Measurements from ENCODE around the gene ZFPL1. TPM values are rescaled to one million over a fixed set of nuclear protein-coding genes. Genes with fewer than 3 reads are reported as not detected.
A peak's percentile ranks its signal among the peaks of the same experiment; 100 is the strongest.

ZFPL1 gene
- polyA plus RNA-seq (2013, experiment 1 of 2): 56.8 TPM
- polyA plus RNA-seq (2013, experiment 2 of 2): 45.2 TPM

DNA sequence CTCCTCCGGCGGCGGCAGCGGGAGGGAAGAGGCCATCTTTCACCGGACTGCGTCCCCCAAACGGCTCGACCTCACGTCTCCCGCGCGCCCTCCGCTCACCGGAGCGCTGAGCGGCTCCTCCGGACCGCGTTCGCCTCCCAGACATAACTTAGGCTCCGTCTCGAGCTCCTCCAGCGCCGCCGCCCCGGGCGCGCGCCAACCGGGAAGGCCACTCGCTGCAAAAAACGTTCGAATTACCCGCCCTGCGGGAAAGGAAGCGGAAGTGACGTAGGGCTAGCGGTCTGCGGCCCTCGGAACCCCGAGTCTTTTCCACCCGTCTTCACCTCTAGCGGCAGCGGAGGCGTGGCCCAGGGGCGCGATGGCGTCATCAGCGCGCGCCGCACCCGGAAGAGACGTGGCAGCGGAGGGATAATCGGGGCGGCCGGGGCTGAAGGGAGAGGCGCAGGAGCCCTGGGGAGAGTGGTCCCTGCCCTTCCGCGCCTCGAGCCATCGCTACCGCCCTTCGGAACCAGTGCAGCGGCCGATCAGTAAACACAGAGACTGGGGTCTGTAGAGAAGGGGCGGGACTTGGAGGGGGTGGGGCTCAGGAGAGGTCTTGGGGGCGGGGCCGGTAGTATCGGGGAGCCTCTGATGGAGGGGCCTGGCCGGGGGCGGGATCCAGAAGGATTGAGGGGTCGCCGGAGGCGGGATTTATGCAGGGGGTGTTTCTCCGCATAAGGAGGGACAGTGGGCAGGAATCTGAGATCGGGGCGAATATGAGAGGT lies at the start of gene ZFPL1, which contains the start of gene CDCA5:
TSS of gene ZFPL1 (plus strand) at position 389 of the 764 bp plus-strand sequence. CDS start 477 bp downstream, outside the sequence.
TSS of gene CDCA5 (minus strand) at position 207 of the 764 bp plus-strand sequence. CDS start at position 145, 62 bp downstream.
- H3K27ac ChIP-seq (ENCODE audit: low read depth, low read length, severe bottlenecking): peak within 1 kb of the TSS; percentile 98
- H3K4me1 ChIP-seq (ENCODE audit: control insufficient read depth, insufficient read depth, low read length, poor library complexity, severe bottlenecking): peaks cover 17% of the 10 kb centered on the region
- WGBS, 2 experiments (ENCODE audit: insufficient coverage in 2 of 2): 1% methylated on average over 50 to 59 of the region's 79 CpGs
- H3K4me3 ChIP-seq (ENCODE audit: extremely low read depth, insufficient read depth, low read length, poor library complexity, severe bottlenecking): peak within 1 kb of the TSS; percentile 85
- no peaks in the 10 kb centered on the region for H3K9me3 ChIP-seq (ENCODE audit: control insufficient read depth, low read length)
- H3K36me3 ChIP-seq (ENCODE audit: control insufficient read depth, insufficient read depth, low read length): peaks cover 74% of the 10 kb centered on the region

DNA sequence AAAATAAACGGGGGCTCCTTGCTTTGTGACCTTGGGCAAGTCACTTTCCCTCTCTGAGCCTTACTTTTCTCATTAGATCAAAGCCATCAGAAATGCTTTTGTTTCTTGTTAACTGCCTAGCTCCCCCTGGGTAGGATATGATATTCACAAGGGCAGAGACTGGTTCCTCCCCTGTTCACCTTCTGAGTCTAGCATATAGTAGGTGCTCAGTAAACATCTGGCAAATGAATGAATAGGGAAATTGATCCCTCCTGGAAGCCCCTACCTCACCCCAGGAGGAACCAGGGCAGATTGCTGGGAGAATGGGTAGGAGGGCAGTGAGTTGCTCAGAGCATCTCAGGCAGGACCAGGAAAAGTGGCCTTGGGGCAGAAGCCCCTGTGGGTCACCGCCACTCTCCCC lies 49.6 kb upstream of the ZFPL1 start:
- no peaks in the 10 kb centered on the region for H3K9me3 ChIP-seq (ENCODE audit: control insufficient read depth, low read length)
- 100% methylated on average over 1 to 2 of the region's 2 CpGs for WGBS, 2 experiments (ENCODE audit: insufficient coverage in 2 of 2)
- H3K4me1 ChIP-seq (ENCODE audit: control insufficient read depth, insufficient read depth, low read length, poor library complexity, severe bottlenecking): no peaks in the 10 kb centered on the region
- no peak overlapping the region for H3K4me3 ChIP-seq (ENCODE audit: extremely low read depth, insufficient read depth, low read length, poor library complexity, severe bottlenecking)
- H3K27ac ChIP-seq (ENCODE audit: low read depth, low read length, severe bottlenecking): no peak overlapping the region
- peaks cover 43% of the 10 kb centered on the region for H3K36me3 ChIP-seq (ENCODE audit: control insufficient read depth, insufficient read depth, low read length)

DNA sequence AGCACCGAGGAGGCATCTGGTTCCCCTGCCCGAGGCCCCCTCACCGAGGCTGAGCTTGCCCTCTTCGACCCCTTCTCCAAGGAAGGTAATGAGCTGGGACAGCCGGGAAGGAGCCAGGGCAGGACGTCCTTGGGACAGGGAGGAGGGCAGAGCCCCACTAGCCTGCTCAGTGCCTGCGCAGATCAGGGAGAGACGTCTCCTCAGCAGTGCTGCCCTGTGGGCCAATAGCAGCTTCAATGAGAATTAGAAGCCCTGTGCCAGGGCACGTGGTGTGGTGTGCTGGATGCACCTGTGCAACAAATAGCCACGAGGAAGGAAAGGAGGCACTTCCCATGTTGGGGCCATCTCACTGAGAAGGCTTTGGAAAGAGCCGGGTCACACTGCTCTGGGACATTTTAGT lies 48.4 kb upstream of the ZFPL1 start:
- 85 to 91% methylated on average over 11 of the region's 11 CpGs for WGBS, 2 experiments (ENCODE audit: insufficient coverage in 2 of 2)
- Histone ChIP-seq H3K4me1 (ENCODE audit: control insufficient read depth, insufficient read depth, low read length, poor library complexity, severe bottlenecking) (no peaks in the 10 kb centered on the region), H3K4me3 (ENCODE audit: extremely low read depth, insufficient read depth, low read length, poor library complexity, severe bottlenecking) (no peak overlapping the region), H3K9me3 (ENCODE audit: control insufficient read depth, low read length) (no peaks in the 10 kb centered on the region), H3K36me3 (ENCODE audit: control insufficient read depth, insufficient read depth, low read length) (peaks cover 45% of the 10 kb centered on the region), H3K27ac (ENCODE audit: low read depth, low read length, severe bottlenecking) (no peak overlapping the region)

- no peaks in the 10 kb centered on the region for H3K9me3 ChIP-seq (ENCODE audit: control insufficient read depth, low read length)
- no peak overlapping the region for H3K4me3 ChIP-seq (ENCODE audit: extremely low read depth, insufficient read depth, low read length, poor library complexity, severe bottlenecking)
- peaks cover 43% of the 10 kb centered on the region for H3K36me3 ChIP-seq (ENCODE audit: control insufficient read depth, insufficient read depth, low read length)
- 100% methylated on average over 3 of the region's 6 CpGs for WGBS, 2 experiments (ENCODE audit: insufficient coverage in 2 of 2)
- no peak overlapping the region for H3K27ac ChIP-seq (ENCODE audit: low read depth, low read length, severe bottlenecking)
- no peaks in the 10 kb centered on the region for H3K4me1 ChIP-seq (ENCODE audit: control insufficient read depth, insufficient read depth, low read length, poor library complexity, severe bottlenecking)
Measured at GRCh38 chr11:65036931-65037330, 47.1 kb upstream of the ZFPL1 start.

- peaks cover 36% of the 10 kb centered on the region for H3K36me3 ChIP-seq (ENCODE audit: control insufficient read depth, insufficient read depth, low read length)
- H3K4me3 ChIP-seq (ENCODE audit: extremely low read depth, insufficient read depth, low read length, poor library complexity, severe bottlenecking): peak overlapping the region; percentile 77
- H3K4me1 ChIP-seq (ENCODE audit: control insufficient read depth, insufficient read depth, low read length, poor library complexity, severe bottlenecking): peaks cover 11% of the 10 kb centered on the region
- no peaks in the 10 kb centered on the region for H3K9me3 ChIP-seq (ENCODE audit: control insufficient read depth, low read length)
- WGBS, 2 experiments (ENCODE audit: insufficient coverage in 2 of 2): 0 to 24% methylated on average over 4 to 7 of the region's 7 CpGs
- peak overlapping the region; percentile 91 for H3K27ac ChIP-seq (ENCODE audit: low read depth, low read length, severe bottlenecking)
Measured at GRCh38 chr11:65040520-65040846, 43.5 kb upstream of the ZFPL1 start.

- WGBS, 2 experiments (ENCODE audit: insufficient coverage in 2 of 2): 0% methylated on average over 84 to 86 of the region's 91 CpGs
- peak within 1 kb of the TSS; percentile 91 for H3K27ac ChIP-seq (ENCODE audit: low read depth, low read length, severe bottlenecking)
- H3K4me3 ChIP-seq (ENCODE audit: extremely low read depth, insufficient read depth, low read length, poor library complexity, severe bottlenecking): peak within 1 kb of the TSS; percentile 77
- no peaks in the 10 kb centered on the region for H3K9me3 ChIP-seq (ENCODE audit: control insufficient read depth, low read length)
- peaks cover 11% of the 10 kb centered on the region for H3K4me1 ChIP-seq (ENCODE audit: control insufficient read depth, insufficient read depth, low read length, poor library complexity, severe bottlenecking)
- peaks cover 36% of the 10 kb centered on the region for H3K36me3 ChIP-seq (ENCODE audit: control insufficient read depth, insufficient read depth, low read length)
Measured at GRCh38 chr11:65040847-65041622, 43.0 kb upstream of the ZFPL1 start, which contains the start of gene SAC3D1. SAC3D1 (plus strand) TSS chr11:65041210; CDS start chr11:65041293, 83 bp downstream.

DNA sequence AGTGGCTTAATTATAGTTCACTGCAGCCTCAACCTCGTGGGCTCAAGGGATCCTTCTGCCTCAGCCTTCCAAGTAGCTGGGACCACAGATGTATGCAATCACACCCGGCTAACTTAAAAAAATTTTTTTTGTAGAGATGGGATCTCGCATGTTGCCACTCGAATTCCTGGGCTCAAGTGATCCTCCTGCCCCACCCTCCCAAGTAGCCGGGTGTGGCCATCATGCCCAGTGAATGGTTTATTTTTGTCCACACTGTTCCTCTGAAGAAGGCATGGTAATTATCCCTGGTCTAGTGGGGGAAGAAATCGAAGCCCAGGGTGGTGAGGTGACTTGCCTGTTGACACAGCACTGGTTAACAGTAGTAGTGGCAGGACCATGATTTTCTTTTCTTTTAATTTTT lies 41.1 kb upstream of the ZFPL1 start:
- Histone ChIP-seq H3K36me3 (ENCODE audit: control insufficient read depth, insufficient read depth, low read length) (peaks cover 37% of the 10 kb centered on the region), H3K9me3 (ENCODE audit: control insufficient read depth, low read length) (no peaks in the 10 kb centered on the region), H3K4me3 (ENCODE audit: extremely low read depth, insufficient read depth, low read length, poor library complexity, severe bottlenecking) (no peak overlapping the region), H3K27ac (ENCODE audit: low read depth, low read length, severe bottlenecking) (no peak overlapping the region), H3K4me1 (ENCODE audit: control insufficient read depth, insufficient read depth, low read length, poor library complexity, severe bottlenecking) (peaks cover 11% of the 10 kb centered on the region)
- 91 to 100% methylated on average over 5 to 6 of the region's 6 CpGs for WGBS, 2 experiments (ENCODE audit: insufficient coverage in 2 of 2)

DNA sequence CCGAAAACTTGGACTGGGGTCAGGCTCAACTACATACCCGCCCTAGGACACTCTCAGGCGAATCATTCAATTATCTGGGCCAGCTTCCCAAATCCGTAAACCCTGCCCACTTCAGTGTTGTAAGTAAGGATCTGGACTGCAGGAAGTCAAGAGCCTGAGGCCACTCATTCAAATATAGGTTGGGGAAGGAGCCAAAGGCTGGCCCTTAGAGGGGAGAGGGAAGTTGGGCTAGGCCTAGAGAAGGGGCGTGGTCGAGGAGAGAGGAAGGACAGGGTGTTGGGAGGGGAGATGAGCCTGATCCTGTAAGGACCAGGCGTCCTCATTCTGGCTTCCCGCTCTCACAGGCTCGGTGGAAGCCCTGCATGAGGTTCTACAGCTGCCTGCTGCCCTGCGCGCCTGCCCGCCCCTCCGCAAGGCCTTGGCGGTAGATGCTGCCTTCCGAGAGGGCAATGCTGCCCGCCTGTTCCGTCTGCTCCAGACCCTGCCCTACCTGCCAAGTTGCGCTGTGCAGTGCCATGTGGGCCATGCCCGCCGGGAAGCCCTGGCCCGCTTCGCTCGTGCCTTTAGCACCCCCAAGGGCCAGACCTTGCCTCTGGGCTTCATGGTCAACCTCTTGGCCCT lies 40.0 kb upstream of the ZFPL1 start:
- Histone ChIP-seq H3K4me3 (ENCODE audit: extremely low read depth, insufficient read depth, low read length, poor library complexity, severe bottlenecking) (no peak overlapping the region), H3K27ac (ENCODE audit: low read depth, low read length, severe bottlenecking) (no peak overlapping the region), H3K4me1 (ENCODE audit: control insufficient read depth, insufficient read depth, low read length, poor library complexity, severe bottlenecking) (peaks cover 11% of the 10 kb centered on the region), H3K9me3 (ENCODE audit: control insufficient read depth, low read length) (no peaks in the 10 kb centered on the region), H3K36me3 (ENCODE audit: control insufficient read depth, insufficient read depth, low read length) (peaks cover 29% of the 10 kb centered on the region)
- 96 to 97% methylated on average over 20 to 23 of the region's 23 CpGs for WGBS, 2 experiments (ENCODE audit: insufficient coverage in 2 of 2)

DNA sequence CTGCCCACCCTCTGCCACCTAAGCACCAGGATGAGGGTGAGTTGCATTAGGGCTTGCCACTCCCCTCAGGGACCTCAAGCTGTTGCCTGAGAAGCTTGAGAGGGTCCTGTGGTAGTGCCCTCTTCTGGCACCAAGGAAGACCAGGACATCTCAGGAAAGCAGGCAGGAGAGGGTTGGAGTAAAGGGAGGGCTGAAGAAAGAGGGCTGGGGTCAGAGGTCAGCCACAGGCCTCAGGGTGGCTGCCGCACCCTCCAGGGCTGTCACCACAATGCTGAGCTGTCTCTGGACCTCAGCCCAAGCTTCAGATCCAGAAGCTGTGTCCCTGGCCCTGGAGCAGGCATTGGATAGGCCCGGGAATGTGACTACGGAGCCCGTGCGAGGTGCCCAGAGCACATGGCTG lies 39.0 kb upstream of the ZFPL1 start:
- 94 to 96% methylated on average over 5 of the region's 5 CpGs for WGBS, 2 experiments (ENCODE audit: insufficient coverage in 2 of 2)
- H3K36me3 ChIP-seq (ENCODE audit: control insufficient read depth, insufficient read depth, low read length): peaks cover 24% of the 10 kb centered on the region
- no peak overlapping the region for H3K4me3 ChIP-seq (ENCODE audit: extremely low read depth, insufficient read depth, low read length, poor library complexity, severe bottlenecking)
- no peaks in the 10 kb centered on the region for H3K9me3 ChIP-seq (ENCODE audit: control insufficient read depth, low read length)
- no peak overlapping the region for H3K27ac ChIP-seq (ENCODE audit: low read depth, low read length, severe bottlenecking)
- H3K4me1 ChIP-seq (ENCODE audit: control insufficient read depth, insufficient read depth, low read length, poor library complexity, severe bottlenecking): peaks cover 11% of the 10 kb centered on the region

GRCh38 chr11:65045728-65046127 lies 38.3 kb upstream of the ZFPL1 start:
- H3K36me3 ChIP-seq (ENCODE audit: control insufficient read depth, insufficient read depth, low read length): peaks cover 24% of the 10 kb centered on the region
- peaks cover 11% of the 10 kb centered on the region for H3K4me1 ChIP-seq (ENCODE audit: control insufficient read depth, insufficient read depth, low read length, poor library complexity, severe bottlenecking)
- WGBS, 2 experiments (ENCODE audit: insufficient coverage in 2 of 2): 96 to 97% methylated on average over 7 of the region's 7 CpGs

More at GRCh38 chr11:65045728-65046127, 38.3 kb upstream of the ZFPL1 start:
- Histone ChIP-seq H3K27ac (ENCODE audit: low read depth, low read length, severe bottlenecking) (no peak overlapping the region), H3K9me3 (ENCODE audit: control insufficient read depth, low read length) (no peaks in the 10 kb centered on the region), H3K4me3 (ENCODE audit: extremely low read depth, insufficient read depth, low read length, poor library complexity, severe bottlenecking) (no peak overlapping the region)
